Measurements from ENCODE around the gene HMOX2. TPM values are rescaled to one million over a fixed set of nuclear protein-coding genes. Genes with fewer than 3 reads are reported as not detected.
A peak's percentile ranks its signal among the peaks of the same experiment; 100 is the strongest.

Gene HMOX2
- total RNA-seq, 1 experiment from 2014 or later, result 42.6 TPM

DNA sequence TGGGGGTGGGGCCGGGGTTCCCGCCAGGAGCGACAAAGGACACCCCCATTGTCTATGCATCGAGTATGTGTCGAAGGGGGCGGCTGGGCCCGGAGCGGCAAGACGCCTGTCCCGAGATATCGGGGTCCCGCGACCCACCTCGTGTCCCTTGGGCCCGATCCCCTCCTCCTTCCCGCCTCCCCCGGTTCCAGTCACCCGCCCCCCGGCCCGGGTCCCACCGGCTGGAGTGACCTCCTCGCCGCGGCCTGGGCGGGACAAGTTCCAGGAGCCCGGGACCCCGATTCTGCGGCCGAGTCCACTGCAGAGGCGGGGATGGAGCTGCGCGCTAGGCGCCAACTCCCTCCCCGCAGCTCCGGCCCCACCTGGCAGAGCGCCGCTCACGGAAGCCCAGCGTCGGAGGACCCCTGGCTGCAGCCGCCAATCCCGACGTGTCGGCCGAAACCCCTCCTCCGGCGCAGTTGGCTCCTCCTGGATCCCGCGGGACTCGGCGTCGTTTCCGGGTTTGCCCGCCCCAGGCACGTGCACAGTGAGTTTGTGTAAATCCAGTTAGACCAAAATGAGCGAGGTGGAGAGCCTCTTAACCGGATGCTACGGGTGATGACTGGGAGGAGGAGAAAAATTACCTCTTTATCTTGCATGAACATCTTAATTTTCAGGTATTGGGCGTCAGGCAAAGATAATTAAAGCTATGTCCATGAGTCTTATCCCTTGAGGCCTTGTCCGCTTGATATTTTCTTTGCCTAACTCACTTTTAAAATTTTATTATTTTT is 1.8 kb upstream of the HMOX2 start, which contains the start of gene NMRAL1 (continued):
- TF ChIP-seq, protein P1, sequence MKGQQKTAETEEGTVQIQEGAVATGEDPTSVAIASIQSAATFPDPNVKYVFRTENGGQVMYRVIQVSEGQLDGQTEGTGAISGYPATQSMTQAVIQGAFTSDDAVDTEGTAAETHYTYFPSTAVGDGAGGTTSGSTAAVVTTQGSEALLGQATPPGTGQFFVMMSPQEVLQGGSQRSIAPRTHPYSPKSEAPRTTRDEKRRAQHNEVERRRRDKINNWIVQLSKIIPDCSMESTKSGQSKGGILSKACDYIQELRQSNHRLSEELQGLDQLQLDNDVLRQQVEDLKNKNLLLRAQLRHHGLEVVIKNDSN (CRISPR knock-in tag; IDR thresholded peaks at IDR 0.05), result peak; percentile 86
- TF ChIP-seq CBFB (CRISPR knock-in tag; IDR thresholded peaks at IDR 0.05; ENCODE audit: low read depth), result peak; percentile 88; the same call in 1 of the 2 replicates
- no peak; the same call in 1 of the 2 replicates for TF ChIP-seq PREB (CRISPR knock-in tag; IDR thresholded peaks at IDR 0.05; ENCODE audit: borderline replicate concordance)
- TF ChIP-seq, protein P2, sequence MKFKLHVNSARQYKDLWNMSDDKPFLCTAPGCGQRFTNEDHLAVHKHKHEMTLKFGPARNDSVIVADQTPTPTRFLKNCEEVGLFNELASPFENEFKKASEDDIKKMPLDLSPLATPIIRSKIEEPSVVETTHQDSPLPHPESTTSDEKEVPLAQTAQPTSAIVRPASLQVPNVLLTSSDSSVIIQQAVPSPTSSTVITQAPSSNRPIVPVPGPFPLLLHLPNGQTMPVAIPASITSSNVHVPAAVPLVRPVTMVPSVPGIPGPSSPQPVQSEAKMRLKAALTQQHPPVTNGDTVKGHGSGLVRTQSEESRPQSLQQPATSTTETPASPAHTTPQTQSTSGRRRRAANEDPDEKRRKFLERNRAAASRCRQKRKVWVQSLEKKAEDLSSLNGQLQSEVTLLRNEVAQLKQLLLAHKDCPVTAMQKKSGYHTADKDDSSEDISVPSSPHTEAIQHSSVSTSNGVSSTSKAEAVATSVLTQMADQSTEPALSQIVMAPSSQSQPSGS (CRISPR knock-in tag; IDR thresholded peaks at IDR 0.05; ENCODE audit: borderline replicate concordance, low read depth), result 0 out of 2 replicates have a peak, but pooled peaks have one; percentile 71
- TF ChIP-seq HMGXB4 (CRISPR knock-in tag; IDR thresholded peaks at IDR 0.05), result peak; percentile 75
- TF ChIP-seq ETV6 (CRISPR knock-in tag; IDR thresholded peaks at IDR 0.05), result peak; percentile 96
- no peak for TF ChIP-seq ZSCAN18 (CRISPR knock-in tag; IDR thresholded peaks at IDR 0.05)
- TF ChIP-seq HMGA2 (CRISPR knock-in tag; IDR thresholded peaks at IDR 0.05), result no peak
- TF ChIP-seq, protein P3, sequence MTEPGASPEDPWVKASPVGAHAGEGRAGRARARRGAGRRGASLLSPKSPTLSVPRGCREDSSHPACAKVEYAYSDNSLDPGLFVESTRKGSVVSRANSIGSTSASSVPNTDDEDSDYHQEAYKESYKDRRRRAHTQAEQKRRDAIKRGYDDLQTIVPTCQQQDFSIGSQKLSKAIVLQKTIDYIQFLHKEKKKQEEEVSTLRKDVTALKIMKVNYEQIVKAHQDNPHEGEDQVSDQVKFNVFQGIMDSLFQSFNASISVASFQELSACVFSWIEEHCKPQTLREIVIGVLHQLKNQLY (CRISPR knock-in tag; IDR thresholded peaks at IDR 0.05), result no peak
- TF ChIP-seq SMAD3 (CRISPR knock-in tag; IDR thresholded peaks at IDR 0.05; ENCODE audit: borderline replicate concordance), result peak; percentile 95
- TF ChIP-seq CDX4 (CRISPR knock-in tag; IDR thresholded peaks at IDR 0.05; ENCODE audit: borderline replicate concordance), result no peak
- TF ChIP-seq TCF7 (CRISPR knock-in tag; IDR thresholded peaks at IDR 0.05; ENCODE audit: low read depth), result peak; percentile 61; the same call in 1 of the 2 replicates
- peak; percentile 38; the same call in 1 of the 2 replicates for TF ChIP-seq ZNF317 (CRISPR knock-in tag; IDR thresholded peaks at IDR 0.05; ENCODE audit: borderline replicate concordance, low read depth)
- TF ChIP-seq, protein P4, sequence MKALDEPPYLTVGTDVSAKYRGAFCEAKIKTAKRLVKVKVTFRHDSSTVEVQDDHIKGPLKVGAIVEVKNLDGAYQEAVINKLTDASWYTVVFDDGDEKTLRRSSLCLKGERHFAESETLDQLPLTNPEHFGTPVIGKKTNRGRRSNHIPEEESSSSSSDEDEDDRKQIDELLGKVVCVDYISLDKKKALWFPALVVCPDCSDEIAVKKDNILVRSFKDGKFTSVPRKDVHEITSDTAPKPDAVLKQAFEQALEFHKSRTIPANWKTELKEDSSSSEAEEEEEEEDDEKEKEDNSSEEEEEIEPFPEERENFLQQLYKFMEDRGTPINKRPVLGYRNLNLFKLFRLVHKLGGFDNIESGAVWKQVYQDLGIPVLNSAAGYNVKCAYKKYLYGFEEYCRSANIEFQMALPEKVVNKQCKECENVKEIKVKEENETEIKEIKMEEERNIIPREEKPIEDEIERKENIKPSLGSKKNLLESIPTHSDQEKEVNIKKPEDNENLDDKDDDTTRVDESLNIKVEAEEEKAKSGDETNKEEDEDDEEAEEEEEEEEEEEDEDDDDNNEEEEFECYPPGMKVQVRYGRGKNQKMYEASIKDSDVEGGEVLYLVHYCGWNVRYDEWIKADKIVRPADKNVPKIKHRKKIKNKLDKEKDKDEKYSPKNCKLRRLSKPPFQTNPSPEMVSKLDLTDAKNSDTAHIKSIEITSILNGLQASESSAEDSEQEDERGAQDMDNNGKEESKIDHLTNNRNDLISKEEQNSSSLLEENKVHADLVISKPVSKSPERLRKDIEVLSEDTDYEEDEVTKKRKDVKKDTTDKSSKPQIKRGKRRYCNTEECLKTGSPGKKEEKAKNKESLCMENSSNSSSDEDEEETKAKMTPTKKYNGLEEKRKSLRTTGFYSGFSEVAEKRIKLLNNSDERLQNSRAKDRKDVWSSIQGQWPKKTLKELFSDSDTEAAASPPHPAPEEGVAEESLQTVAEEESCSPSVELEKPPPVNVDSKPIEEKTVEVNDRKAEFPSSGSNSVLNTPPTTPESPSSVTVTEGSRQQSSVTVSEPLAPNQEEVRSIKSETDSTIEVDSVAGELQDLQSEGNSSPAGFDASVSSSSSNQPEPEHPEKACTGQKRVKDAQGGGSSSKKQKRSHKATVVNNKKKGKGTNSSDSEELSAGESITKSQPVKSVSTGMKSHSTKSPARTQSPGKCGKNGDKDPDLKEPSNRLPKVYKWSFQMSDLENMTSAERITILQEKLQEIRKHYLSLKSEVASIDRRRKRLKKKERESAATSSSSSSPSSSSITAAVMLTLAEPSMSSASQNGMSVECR (CRISPR knock-in tag; IDR thresholded peaks at IDR 0.05; ENCODE audit: borderline replicate concordance), result peak; percentile 76; the same call in 1 of the 2 replicates
- TF ChIP-seq ZNF423 (CRISPR knock-in tag; IDR thresholded peaks at IDR 0.05), result no peak
- TF ChIP-seq SOX15 (CRISPR knock-in tag; IDR thresholded peaks at IDR 0.05), result no peak
- TF ChIP-seq, protein P5, sequence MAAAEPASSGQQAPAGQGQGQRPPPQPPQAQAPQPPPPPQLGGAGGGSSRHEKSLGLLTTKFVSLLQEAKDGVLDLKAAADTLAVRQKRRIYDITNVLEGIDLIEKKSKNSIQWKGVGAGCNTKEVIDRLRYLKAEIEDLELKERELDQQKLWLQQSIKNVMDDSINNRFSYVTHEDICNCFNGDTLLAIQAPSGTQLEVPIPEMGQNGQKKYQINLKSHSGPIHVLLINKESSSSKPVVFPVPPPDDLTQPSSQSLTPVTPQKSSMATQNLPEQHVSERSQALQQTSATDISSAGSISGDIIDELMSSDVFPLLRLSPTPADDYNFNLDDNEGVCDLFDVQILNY (CRISPR knock-in tag; IDR thresholded peaks at IDR 0.05), result peak; percentile 87; the same call in 1 of the 2 replicates
- TF ChIP-seq, protein P6, sequence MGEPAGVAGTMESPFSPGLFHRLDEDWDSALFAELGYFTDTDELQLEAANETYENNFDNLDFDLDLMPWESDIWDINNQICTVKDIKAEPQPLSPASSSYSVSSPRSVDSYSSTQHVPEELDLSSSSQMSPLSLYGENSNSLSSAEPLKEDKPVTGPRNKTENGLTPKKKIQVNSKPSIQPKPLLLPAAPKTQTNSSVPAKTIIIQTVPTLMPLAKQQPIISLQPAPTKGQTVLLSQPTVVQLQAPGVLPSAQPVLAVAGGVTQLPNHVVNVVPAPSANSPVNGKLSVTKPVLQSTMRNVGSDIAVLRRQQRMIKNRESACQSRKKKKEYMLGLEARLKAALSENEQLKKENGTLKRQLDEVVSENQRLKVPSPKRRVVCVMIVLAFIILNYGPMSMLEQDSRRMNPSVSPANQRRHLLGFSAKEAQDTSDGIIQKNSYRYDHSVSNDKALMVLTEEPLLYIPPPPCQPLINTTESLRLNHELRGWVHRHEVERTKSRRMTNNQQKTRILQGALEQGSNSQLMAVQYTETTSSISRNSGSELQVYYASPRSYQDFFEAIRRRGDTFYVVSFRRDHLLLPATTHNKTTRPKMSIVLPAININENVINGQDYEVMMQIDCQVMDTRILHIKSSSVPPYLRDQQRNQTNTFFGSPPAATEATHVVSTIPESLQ (CRISPR knock-in tag; IDR thresholded peaks at IDR 0.05), result peak; percentile 69; the same call in 1 of the 2 replicates
- no peak for TF ChIP-seq ATF1 (CRISPR knock-in tag; IDR thresholded peaks at IDR 0.05)

Measured in WTC11 (cell line).